Naive thymus-derived CD8-positive, alpha-beta T cell (primary cell): ENCODE measurements around the gene FLT3. TPM values are rescaled to one million over a fixed set of nuclear protein-coding genes. Genes with fewer than 3 reads are reported as not detected.
A peak's percentile ranks its signal among the peaks of the same experiment; 100 is the strongest.

Experiments
- ATAC-seq, 2 donors: fragments of 150-1000 bp; cut with Tn5 transposase in 1 of 2; sonication (Bioruptor Pico), chemical (Tn5 transposase) in 1 of 2; 1 replicate in 1 of 2; 2 replicates in 1 of 2; pipeline ENCODE4 v1.10.0; 2021; ENCODE audit warnings: mild to moderate bottlenecking in 2 of 2, moderate library complexity in 2 of 2
- POLR2A ChIA-PET: fragments of 350-600 bp; sonication (Branson Sonifier 250); formaldehyde crosslinking; loops from one replicate; lab custom pipeline; 2021; ENCODE audit warnings: antibody characterized with exemption; lab: Charles Lee
- DNase-seq, 10 donors: peaks; one replicate each; pipeline versions ENCODE4 v3.0.0 to v3.0.0-alpha.2; 2020 to 2022
- H3K27ac Mint-ChIP-seq, 10 donors: one replicate each; pipeline ENCODE4 v1.8.0; 2020 to 2022; ENCODE audit warnings: mild to moderate bottlenecking in 10 of 10, mixed read lengths in 10 of 10, moderate library complexity in 4 of 10, inconsistent platforms in 1 of 10
- H3K27me3 Mint-ChIP-seq, 5 donors: one replicate each; pipeline ENCODE4 v1.8.0; 2021 to 2022; ENCODE audit warnings: mixed read lengths in 5 of 5
- H3K36me3 Mint-ChIP-seq, 3 donors: one replicate each; pipeline ENCODE4 v1.8.0; 2020 to 2022; ENCODE audit warnings: mixed read lengths in 3 of 3, mild to moderate bottlenecking in 2 of 3, inconsistent platforms in 1 of 3
- H3K4me1 Mint-ChIP-seq, 4 donors: one replicate each; pipeline ENCODE4 v1.8.0; 2021 to 2022; ENCODE audit warnings: mixed read lengths in 4 of 4
- H3K4me3 Mint-ChIP-seq, 10 donors: one replicate each; pipeline ENCODE4 v1.8.0; 2020 to 2022; ENCODE audit warnings: mild to moderate bottlenecking in 10 of 10, mixed read lengths in 10 of 10, moderate library complexity in 6 of 10, inconsistent platforms in 1 of 10
- H3K9me3 Mint-ChIP-seq, 9 donors: one replicate each; pipeline ENCODE4 v1.8.0; 2020 to 2022; ENCODE audit warnings: mixed read lengths in 9 of 9, mild to moderate bottlenecking in 3 of 9, inconsistent platforms in 1 of 9, moderate library complexity in 1 of 9
- polyA plus RNA-seq, 3 donors: library from polyadenylated mRNA; unstranded; fragments of 300-500 nt; fragmentation: Illumina TruSeq; gene quantifications; one replicate each; pipeline ENCODE4 v1.2.3, GENCODE V29; 2021
- total RNA-seq, 8 experiments: library from RNA in 2 of 8; stranded (reverse) in 2 of 8; gene quantifications; one replicate each; pipeline ENCODE4 v1.2.3 and lab custom pipeline; 2021 to 2026

The FLT3 gene
- total and polyA plus RNA-seq, 5 experiments from 2014 or later = 0.08 to 0.13 TPM; not detected in 3

DNA sequence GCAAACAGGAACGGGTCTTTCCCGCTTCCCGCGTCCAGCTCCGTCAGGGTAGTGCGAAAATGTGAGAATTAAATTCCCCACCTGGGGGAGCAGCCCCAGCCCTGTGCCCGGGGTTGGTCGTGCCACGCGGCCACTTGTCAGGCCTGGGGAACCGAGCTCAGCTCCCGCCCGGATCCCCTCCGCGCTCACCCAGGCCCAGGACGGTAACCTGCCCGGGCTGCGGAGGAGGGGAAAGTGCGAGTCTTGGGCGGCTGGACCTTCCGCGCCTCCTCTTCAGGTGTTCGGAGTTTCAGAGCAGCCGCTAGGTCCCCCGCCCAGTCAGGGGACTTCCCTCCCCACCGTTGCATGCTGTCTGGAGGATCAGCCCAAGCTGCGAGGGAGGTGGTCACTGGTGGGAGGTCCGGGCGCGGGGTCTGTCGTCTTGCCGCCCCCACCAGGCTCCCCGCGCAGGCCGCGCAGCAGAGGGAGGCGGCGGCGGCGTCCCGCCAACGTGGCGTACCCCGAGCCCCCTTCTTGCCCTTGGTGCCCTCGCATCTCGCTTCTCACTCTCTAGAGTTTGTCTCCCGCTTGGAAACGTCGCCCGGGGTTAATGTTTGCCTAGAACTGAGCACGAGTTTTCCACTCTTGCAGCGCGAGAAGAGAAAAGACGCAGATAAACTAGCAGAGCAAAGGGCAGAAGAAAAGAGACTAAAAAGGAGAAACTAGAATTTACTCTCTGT, 119.9 kb downstream of the FLT3 start:
- DNase-seq = no peak
- peaks cover 34 to 89% (median 68%) of the 10 kb centered on the region in 5 donors for H3K27me3 Mint-ChIP-seq
- peak overlapping the region in 1 of 10 donors; percentile 5 for H3K27ac Mint-ChIP-seq
- H3K36me3 Mint-ChIP-seq = no peaks in the 10 kb centered on the region
- H3K4me1 Mint-ChIP-seq = peaks cover 2 to 31% (median 26%) of the 10 kb centered on the region in 4 donors
- POLR2A ChIA-PET = no interaction called here
- no peaks in the 10 kb centered on the region for H3K9me3 Mint-ChIP-seq
- peak overlapping the region in 8 of 10 donors; percentile 44 to 65 (median 56) for H3K4me3 Mint-ChIP-seq
- ATAC-seq = no peak

DNA sequence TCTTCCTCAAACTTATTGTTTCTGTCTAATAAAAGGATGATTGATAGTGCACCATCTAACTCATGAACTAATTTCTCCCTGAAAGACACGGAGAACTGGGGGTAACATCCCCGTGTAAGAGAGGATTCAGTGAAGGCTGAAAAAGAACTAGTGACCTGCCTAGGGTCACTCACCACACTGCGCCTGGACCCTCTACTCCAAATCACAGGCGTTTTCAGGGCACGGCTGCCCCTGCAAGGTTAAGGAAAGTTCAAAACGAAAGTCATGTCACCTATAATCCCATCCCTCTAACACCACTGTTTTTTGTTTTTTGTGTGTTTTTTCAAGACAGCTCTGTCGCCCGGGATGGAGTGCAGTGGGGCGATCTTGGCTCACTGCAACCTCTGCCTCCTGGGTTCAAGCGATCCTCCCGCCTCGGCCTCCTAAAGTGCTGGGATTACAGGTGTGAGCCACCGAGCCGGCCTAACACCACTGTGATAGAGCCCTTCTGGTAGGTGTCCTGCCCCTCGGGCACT, 120.6 kb downstream of the FLT3 start:
- H3K4me1 Mint-ChIP-seq = peaks cover 2 to 32% (median 28%) of the 10 kb centered on the region in 4 donors
- POLR2A ChIA-PET = no interaction called here
- H3K4me3 Mint-ChIP-seq = peak overlapping the region in 8 of 10 donors; percentile 41 to 64 (median 56)
- ATAC-seq (no peak), DNase-seq (no peak)
- H3K9me3 Mint-ChIP-seq = no peaks in the 10 kb centered on the region
- peaks cover 39 to 95% (median 73%) of the 10 kb centered on the region in 5 donors for H3K27me3 Mint-ChIP-seq
- no peak overlapping the region for H3K27ac Mint-ChIP-seq
- H3K36me3 Mint-ChIP-seq = no peaks in the 10 kb centered on the region

DNA sequence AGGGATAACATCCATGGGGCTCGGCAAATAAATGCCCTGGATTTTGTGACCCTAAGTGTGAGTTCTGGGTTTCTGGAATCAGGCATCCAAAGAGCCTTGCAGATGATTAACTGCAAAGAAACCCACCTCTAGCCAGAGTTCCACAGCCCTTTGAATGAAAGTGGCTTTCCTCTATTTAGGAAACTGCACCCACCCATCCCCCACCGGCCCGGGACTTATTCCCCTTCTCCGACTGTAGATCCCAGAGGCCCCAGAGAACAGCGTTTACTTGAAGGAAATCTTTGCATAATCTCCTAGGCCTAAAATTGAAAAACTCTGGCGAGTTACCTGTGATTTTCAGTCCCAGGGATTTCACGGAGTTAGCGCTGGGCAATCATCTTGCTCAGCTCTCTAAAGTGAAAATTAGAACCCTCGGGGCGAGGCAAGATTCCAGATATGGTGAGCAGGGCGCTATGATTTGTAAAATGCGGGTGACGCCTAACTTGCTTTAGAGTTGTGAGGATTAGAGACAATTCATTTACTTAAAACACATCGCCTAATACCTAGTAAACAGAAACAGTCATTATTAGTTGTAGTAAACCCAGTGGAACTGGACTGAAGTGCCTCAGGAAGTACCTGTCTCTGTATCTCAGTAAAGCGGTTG, 121.3 kb downstream of the FLT3 start:
- Mint-ChIP-seq H3K4me1 (peaks cover 2 to 32% (median 28%) of the 10 kb centered on the region in 4 donors), H3K27ac (no peak overlapping the region), H3K9me3 (no peaks in the 10 kb centered on the region), H3K36me3 (no peaks in the 10 kb centered on the region), H3K27me3 (peaks cover 42 to 97% (median 77%) of the 10 kb centered on the region in 5 donors), H3K4me3 (peak overlapping the region in 8 of 10 donors; percentile 8 to 64 (median 46))
- POLR2A ChIA-PET = no interaction called here
- DNase-seq (no peak), ATAC-seq (no peak)

DNA sequence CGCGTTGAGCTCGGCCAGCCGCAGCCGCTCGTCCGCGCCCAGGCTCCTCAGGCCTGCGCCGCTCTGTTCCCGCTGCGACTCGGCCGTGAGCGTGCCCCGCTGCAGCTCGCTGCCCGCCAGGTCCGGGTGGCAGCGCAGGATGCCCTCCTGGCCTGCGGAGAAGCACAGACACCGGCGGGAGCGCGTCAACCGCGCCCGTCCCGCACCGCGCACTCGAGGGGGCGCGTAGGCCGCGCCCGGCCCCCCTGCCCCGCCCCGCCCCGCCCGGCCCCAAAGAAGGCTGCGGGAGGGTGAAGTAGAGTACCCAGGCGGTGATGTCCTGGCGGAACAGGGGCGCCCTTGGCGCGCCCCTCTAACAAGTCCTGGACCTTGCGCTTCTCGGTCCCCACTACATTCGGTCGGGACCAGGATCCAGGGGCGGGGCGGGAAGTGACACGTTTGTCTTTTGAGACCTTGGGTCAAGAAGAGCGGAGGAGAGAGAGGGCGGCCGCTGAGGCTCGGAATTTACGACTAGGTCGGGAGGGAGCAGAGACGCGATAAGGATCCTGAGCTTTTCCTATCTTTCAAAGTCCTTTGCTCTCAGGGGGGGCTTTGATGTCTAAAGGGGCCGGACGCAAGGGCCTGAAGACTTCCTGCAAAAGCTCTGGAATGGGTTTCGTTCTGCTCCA, 121.9 kb downstream of the FLT3 start:
- no peak for ATAC-seq
- H3K4me1 Mint-ChIP-seq = peaks cover 2 to 32% (median 28%) of the 10 kb centered on the region in 4 donors
- H3K27ac Mint-ChIP-seq = peak overlapping the region in 1 of 10 donors; percentile 32
- POLR2A ChIA-PET = no interaction called here
- no peak for DNase-seq
- peaks cover 47 to 97% (median 80%) of the 10 kb centered on the region in 5 donors for H3K27me3 Mint-ChIP-seq
- no peaks in the 10 kb centered on the region for H3K9me3 Mint-ChIP-seq
- H3K36me3 Mint-ChIP-seq = no peaks in the 10 kb centered on the region
- peak overlapping the region in 4 of 10 donors; percentile 7 to 64 (median 26) for H3K4me3 Mint-ChIP-seq

DNA sequence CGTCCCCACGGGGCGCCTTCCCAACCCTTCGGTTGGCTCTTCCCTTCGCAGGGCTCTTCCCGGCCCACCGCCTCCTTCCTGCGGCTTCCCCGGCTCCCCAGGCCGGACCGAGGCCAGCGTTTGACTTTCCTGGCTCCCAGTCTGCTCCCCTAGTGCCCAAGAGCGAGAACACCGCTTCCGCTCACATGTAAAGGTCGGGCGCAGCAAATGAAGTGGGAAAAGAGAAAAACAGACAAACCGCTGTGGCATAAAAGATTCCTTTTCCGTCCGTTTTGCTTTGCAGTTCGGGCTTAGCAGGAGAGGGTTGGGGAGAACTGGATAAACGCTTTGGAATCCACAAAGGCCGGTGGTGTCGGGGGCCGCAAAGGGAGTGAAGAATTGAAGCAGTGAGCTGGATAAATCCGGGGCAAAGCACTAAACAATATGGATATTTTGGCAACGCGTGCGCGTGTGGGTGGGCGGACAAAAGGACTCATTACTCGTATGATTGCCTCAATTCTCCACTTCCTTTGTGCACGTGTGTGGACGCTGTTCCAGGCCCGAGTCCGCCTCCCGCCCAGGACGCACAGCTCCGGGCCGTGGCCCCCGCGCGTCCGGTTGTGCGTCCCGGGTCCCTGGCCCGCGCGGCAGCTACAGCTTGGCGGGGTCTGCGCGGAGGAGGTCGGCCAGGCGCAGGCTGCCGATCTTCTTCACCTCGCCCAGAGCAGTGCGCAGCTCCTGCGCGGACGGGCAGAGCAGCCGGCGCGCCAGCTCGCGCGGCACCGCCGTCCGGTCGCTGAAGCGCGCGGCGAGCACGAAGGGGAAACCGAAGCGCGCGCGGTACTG, 122.7 kb downstream of the FLT3 start:
- no peak for ATAC-seq
- no peak for DNase-seq
- Mint-ChIP-seq H3K36me3 (no peaks in the 10 kb centered on the region), H3K9me3 (no peaks in the 10 kb centered on the region), H3K4me3 (peak overlapping the region in 2 of 10 donors; percentile 11 to 42), H3K27me3 (peaks cover 48 to 95% (median 83%) of the 10 kb centered on the region in 5 donors), H3K27ac (no peak overlapping the region), H3K4me1 (peaks cover 2 to 32% (median 28%) of the 10 kb centered on the region in 4 donors)
- POLR2A ChIA-PET = no interaction called here

DNA sequence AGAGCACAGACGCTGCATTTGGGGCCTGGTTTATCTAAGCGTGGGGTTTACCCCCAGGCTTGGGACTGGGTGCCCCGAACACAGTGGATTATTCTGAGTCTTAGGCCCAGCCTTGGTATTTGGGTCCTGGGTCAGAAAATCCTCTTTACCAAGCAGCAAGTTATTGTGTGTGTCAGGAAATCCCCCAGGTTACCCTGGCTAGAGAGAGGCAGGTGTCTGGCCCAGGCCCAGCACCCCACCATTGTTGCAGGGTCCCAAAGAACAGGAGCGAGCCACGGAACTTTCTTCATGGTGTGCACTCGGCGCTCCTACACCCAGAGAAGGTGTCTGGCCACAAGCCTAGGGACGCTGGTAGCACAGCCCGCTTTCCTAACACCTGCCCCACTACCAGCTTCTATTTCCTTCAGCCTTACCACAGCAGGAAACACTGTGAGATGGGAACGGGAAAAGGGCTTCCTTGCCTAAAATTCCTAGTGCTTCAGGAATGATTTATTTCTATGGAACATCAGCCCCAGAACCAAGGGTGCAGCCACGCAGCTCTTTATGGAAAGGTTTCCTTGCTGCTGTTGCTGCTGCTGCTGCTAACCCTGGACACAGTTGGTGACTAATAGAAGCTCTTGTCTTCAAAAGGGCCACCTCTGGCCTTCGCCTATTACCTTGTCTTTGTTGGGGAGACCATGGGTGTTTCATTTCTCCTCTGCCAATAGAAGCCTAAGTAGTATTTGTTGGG, 123.8 kb downstream of the FLT3 start:
- no peak for ATAC-seq
- Mint-ChIP-seq H3K4me1 (peaks cover 2 to 32% (median 28%) of the 10 kb centered on the region in 4 donors), H3K27me3 (peaks cover 39 to 86% (median 72%) of the 10 kb centered on the region in 5 donors), H3K27ac (no peak overlapping the region), H3K9me3 (no peaks in the 10 kb centered on the region), H3K4me3 (peak overlapping the region in 1 of 10 donors; percentile 15), H3K36me3 (no peaks in the 10 kb centered on the region)
- no peak for DNase-seq
- POLR2A ChIA-PET = no interaction called here

GRCh38 chr13:27975564-27976361, 124.6 kb downstream of the FLT3 start:
- no peaks in the 10 kb centered on the region for H3K9me3 Mint-ChIP-seq
- no peak for DNase-seq
- peak overlapping the region in 1 of 10 donors; percentile 15 for H3K4me3 Mint-ChIP-seq
- ATAC-seq = no peak
- H3K27ac Mint-ChIP-seq = no peak overlapping the region
- POLR2A ChIA-PET = no interaction called here
- H3K36me3 Mint-ChIP-seq = no peaks in the 10 kb centered on the region
- peaks cover 0 to 31% (median 27%) of the 10 kb centered on the region in 4 donors for H3K4me1 Mint-ChIP-seq
- peaks cover 35 to 86% (median 71%) of the 10 kb centered on the region in 5 donors for H3K27me3 Mint-ChIP-seq

DNA sequence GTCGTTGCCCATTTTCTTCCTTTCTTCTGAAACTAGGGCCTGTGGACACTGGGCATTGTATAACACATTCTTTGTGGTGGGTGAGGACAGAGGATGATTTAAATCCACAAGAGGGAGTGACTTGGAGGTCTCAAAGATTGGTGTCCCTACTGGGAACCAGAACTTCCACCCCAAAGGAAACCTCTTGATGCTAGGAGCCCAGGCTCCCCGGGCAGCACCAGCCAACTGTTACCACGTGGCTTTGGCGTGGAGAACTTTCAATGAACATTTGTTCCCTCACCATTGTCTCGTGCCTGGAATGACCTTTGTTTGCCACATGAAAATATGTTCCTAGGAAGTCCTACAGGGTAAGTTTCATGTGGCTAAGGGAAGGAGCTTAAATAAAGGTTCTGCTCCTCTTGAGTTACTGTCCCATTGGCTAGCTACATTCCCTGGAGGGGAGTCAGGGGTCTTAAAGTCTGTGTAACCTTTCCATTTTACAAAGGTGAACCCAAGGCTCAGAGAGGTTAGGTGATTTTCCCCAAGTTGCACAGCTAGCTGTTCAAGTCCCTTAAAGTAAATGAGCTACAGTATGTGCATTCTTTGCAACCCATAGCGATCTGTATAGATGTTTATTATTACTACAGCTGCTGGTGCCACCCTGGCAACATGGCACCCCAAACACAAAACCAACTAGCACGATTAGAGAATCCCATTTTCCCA, 126.3 kb downstream of the FLT3 start:
- ATAC-seq (no peak), DNase-seq (no peak)
- POLR2A ChIA-PET = interaction anchor here (1.2 kb wide), 1 partner anchor 10 kb away, joined by 5 read pairs; no protein-coding TSS in a partner anchor
- H3K4me1 Mint-ChIP-seq = peaks cover 3 to 31% (median 27%) of the 10 kb centered on the region in 4 donors
- H3K4me3 Mint-ChIP-seq = no peak overlapping the region
- no peaks in the 10 kb centered on the region for H3K36me3 Mint-ChIP-seq
- peaks cover 36 to 88% (median 71%) of the 10 kb centered on the region in 5 donors for H3K27me3 Mint-ChIP-seq
- no peaks in the 10 kb centered on the region for H3K9me3 Mint-ChIP-seq
- H3K27ac Mint-ChIP-seq = no peak overlapping the region

DNA sequence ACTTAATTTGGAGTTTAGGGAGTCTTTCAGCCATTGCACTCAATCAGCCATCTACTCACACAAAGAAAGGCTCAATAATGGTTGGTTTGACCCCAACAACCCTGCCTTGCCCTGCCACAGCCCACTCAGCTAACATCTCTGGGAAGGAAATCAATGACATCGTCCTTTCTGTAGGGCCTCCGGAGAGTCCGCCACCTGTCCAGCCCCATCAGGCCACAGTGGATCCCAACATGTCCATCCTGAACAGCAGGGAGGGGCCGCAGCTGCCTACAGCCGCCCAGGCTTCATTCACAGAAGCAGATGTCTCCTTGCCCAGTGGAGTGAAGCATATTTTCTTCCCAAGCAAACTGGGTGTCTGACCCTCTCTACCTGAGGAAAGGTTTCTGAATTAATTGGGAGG, 127.1 kb downstream of the FLT3 start:
- Mint-ChIP-seq H3K36me3 (no peaks in the 10 kb centered on the region), H3K4me1 (peaks cover 4 to 25% (median 23%) of the 10 kb centered on the region in 4 donors), H3K9me3 (no peaks in the 10 kb centered on the region), H3K27me3 (peaks cover 37 to 83% (median 66%) of the 10 kb centered on the region in 5 donors), H3K4me3 (no peak overlapping the region), H3K27ac (peak overlapping the region in 1 of 10 donors; percentile 33)
- POLR2A ChIA-PET = no interaction called here
- ATAC-seq = no peak
- DNase-seq = no peak

DNA sequence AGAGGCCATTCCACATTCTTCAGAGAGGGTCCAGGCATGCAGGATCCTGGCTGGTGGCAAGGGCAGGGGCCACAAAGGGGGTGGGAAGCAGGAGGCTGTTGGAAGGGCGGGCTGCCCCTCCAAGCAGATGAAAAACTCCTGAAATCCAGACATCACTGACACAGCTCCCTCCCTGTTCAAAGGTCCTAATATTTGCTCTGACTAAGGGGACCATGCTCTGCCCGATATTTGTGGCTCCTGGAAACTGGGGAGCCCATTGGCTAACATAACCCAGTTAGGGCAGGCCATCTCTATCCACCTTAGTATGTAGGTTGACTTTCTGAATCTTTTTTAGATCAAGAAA, 127.9 kb downstream of the FLT3 start:
- POLR2A ChIA-PET = no interaction called here
- no peaks in the 10 kb centered on the region for H3K36me3 Mint-ChIP-seq
- DNase-seq (no peak), ATAC-seq (no peak)
- no peak overlapping the region for H3K4me3 Mint-ChIP-seq
- peaks cover 10 to 28% (median 26%) of the 10 kb centered on the region in 4 donors for H3K4me1 Mint-ChIP-seq
- H3K9me3 Mint-ChIP-seq = no peaks in the 10 kb centered on the region
- H3K27me3 Mint-ChIP-seq = peaks cover 39 to 84% (median 69%) of the 10 kb centered on the region in 5 donors
- H3K27ac Mint-ChIP-seq = peak overlapping the region in 1 of 10 donors; percentile 15
